Activated CD4-positive, alpha-beta T cell treated with anti-CD3 and anti-CD28 coated beads, Interleukin-2, amount 10 ng/mL, durations not matched to agents 24 days and 14 days (primary cell): ENCODE measurements around the gene FAM50B. TPM values are rescaled to one million over a fixed set of nuclear protein-coding genes. Genes with fewer than 3 reads are reported as not detected.

Experiments
- DNase-seq: peaks from one replicate; pipeline ENCODE4 v3.0.0; 2022
- H3K27ac Mint-ChIP-seq: one replicate; pipeline ENCODE4 v1.8.0; 2022; ENCODE audit warnings: mild to moderate bottlenecking, mixed read lengths
- H3K27me3 Mint-ChIP-seq: one replicate; pipeline ENCODE4 v1.8.0; 2022; ENCODE audit warnings: mixed read lengths
- H3K36me3 Mint-ChIP-seq: one replicate; pipeline ENCODE4 v1.8.0; 2022; ENCODE audit warnings: low read depth, mild to moderate bottlenecking, mixed read lengths
- H3K4me1 Mint-ChIP-seq: one replicate; pipeline ENCODE4 v1.8.0; 2021; ENCODE audit warnings: mixed read lengths
- H3K4me3 Mint-ChIP-seq: one replicate; pipeline ENCODE4 v1.8.0; 2022; ENCODE audit warnings: mild to moderate bottlenecking, moderate library complexity, mixed read lengths
- H3K9me3 Mint-ChIP-seq: one replicate; pipeline ENCODE4 v1.8.0; 2021; ENCODE audit warnings: mixed read lengths
- intact Hi-C: fragments of 100-400 bp; cut with micrococcal nuclease; formaldehyde crosslinking; loops from one replicate; pipeline ENCODE4 v1.15.1; 2023
- total RNA-seq: library from RNA; stranded (reverse); gene quantifications from 2 replicates; pipeline ENCODE4 v1.2.3, GENCODE V29; 2022

FAM50B gene
- total RNA-seq, 1 donor from 2014 or later: 9.8 TPM

DNA sequence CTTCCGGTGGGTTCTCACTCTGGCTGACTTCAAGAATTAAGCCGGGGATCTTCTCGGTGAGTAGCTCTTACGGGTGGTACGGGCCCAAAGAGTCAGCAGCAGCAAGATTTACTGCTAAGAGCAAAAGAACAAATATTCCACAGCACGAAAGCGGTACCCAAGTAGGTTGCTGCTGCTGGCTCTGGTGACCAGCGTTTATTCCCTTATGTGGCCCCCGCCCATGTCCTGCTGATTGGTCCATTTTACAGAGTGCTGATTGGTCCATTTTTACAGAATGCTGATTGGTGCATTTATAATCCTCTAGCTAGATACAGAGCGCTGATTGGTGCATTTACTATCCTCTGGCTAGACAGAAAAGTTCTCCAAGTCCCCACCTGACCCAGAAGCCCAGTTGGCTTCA lies 44.3 kb downstream of the FAM50B start:
- H3K4me3 Mint-ChIP-seq: no peak overlapping the region
- intact Hi-C loops: no loop called here
- no peak overlapping the region for H3K27ac Mint-ChIP-seq
- no peaks in the 10 kb centered on the region for H3K9me3 Mint-ChIP-seq
- no peaks in the 10 kb centered on the region for H3K4me1 Mint-ChIP-seq
- DNase-seq: no peak
- peaks cover 15% of the 10 kb centered on the region for H3K27me3 Mint-ChIP-seq
- no peaks in the 10 kb centered on the region for H3K36me3 Mint-ChIP-seq

GRCh38 chr6:3893917-3894316 lies 44.7 kb downstream of the FAM50B start:
- Mint-ChIP-seq H3K27me3 (peaks cover 18% of the 10 kb centered on the region), H3K9me3 (no peaks in the 10 kb centered on the region)
- intact Hi-C loops: no loop called here

GRCh38 chr6:3894590-3895311 lies 45.6 kb downstream of the FAM50B start:
- H3K36me3 Mint-ChIP-seq: no peaks in the 10 kb centered on the region
- intact Hi-C loops: no loop called here
- no peak for DNase-seq
- no peak overlapping the region for H3K4me3 Mint-ChIP-seq
- H3K4me1 Mint-ChIP-seq: no peaks in the 10 kb centered on the region
- no peak overlapping the region for H3K27ac Mint-ChIP-seq
- H3K9me3 Mint-ChIP-seq: no peaks in the 10 kb centered on the region
- peaks cover 16% of the 10 kb centered on the region for H3K27me3 Mint-ChIP-seq

More at GRCh38 chr6:3893917-3894316, 44.7 kb downstream of the FAM50B start:
- Mint-ChIP-seq H3K4me1 (no peaks in the 10 kb centered on the region), H3K36me3 (no peaks in the 10 kb centered on the region), H3K27ac (no peak overlapping the region), H3K4me3 (no peak overlapping the region)
- DNase-seq: no peak

DNA sequence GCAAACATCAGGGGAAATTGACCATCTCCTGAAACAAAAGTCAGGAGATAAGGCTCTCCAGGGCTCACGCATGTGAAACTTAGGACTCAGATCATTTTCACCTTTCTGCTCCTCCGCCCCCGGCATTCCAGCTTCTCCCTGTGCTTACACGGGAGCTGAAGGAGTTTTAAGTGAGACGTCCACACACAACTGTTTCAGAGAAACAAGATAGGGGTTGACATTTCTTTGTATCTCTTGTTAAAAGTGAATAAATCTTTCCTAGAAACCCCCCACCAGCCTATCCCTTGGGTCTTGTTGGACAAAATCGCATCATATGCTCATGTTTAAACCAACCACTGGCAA lies 46.1 kb downstream of the FAM50B start:
- DNase-seq: no peak
- H3K36me3 Mint-ChIP-seq: no peaks in the 10 kb centered on the region
- H3K4me1 Mint-ChIP-seq: no peaks in the 10 kb centered on the region
- H3K4me3 Mint-ChIP-seq: no peak overlapping the region
- no peaks in the 10 kb centered on the region for H3K9me3 Mint-ChIP-seq
- intact Hi-C loops: no loop called here
- H3K27ac Mint-ChIP-seq: no peak overlapping the region
- H3K27me3 Mint-ChIP-seq: peaks cover 15% of the 10 kb centered on the region

DNA sequence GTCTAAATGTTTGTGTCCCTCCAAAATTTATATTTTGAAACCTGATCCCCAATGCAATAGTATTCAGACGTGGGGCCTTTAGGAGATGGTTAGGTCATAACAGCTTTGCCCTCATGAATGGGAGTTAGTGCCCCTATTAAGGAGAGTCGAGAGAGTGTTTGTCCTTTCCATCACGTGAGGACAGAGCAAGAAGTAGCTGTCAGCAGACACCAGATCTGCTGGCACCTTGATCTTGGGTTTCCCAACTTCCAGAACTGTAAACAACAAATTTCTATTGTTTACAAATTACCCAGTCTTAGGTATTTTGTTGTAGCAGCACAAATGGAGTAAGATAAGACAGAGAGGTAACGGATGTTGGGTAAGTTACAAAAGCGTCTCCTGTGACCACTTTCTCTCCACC lies 46.6 kb downstream of the FAM50B start:
- no peaks in the 10 kb centered on the region for H3K4me1 Mint-ChIP-seq
- no peaks in the 10 kb centered on the region for H3K9me3 Mint-ChIP-seq
- no peak for DNase-seq
- H3K36me3 Mint-ChIP-seq: no peaks in the 10 kb centered on the region
- no peak overlapping the region for H3K27ac Mint-ChIP-seq
- H3K27me3 Mint-ChIP-seq: peaks cover 15% of the 10 kb centered on the region
- no peak overlapping the region for H3K4me3 Mint-ChIP-seq
- intact Hi-C loops: no loop called here

- no peaks in the 10 kb centered on the region for H3K4me1 Mint-ChIP-seq
- no peaks in the 10 kb centered on the region for H3K9me3 Mint-ChIP-seq
- H3K27ac Mint-ChIP-seq: no peak overlapping the region
- no peaks in the 10 kb centered on the region for H3K36me3 Mint-ChIP-seq
- H3K4me3 Mint-ChIP-seq: no peak overlapping the region
- DNase-seq: no peak
- H3K27me3 Mint-ChIP-seq: peaks cover 19% of the 10 kb centered on the region
- intact Hi-C loops: no loop called here
Observed at GRCh38 chr6:3898265-3898994, 49.3 kb downstream of the FAM50B start.

DNA sequence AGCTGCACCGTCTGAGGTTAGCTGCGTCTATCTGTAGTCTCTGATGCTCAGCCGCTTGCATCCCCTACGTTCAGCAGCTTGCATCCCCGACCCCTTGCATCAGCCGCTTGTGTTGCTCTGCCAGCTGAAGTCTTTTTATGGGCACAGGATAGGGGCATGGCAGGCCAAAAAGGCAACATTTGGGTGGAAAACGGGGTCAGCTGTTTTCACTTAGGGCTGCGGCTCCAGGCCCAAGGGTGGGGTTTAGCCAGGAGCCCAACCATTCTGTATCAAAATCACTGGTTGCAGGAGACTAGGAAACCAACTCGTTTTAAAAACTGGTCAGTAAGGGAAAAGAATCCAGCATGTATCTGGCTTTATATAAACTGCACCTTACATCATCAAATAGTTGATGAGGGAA lies 49.9 kb downstream of the FAM50B start:
- H3K27ac Mint-ChIP-seq: no peak overlapping the region
- no peak overlapping the region for H3K4me3 Mint-ChIP-seq
- H3K9me3 Mint-ChIP-seq: no peaks in the 10 kb centered on the region
- H3K4me1 Mint-ChIP-seq: no peaks in the 10 kb centered on the region
- no peaks in the 10 kb centered on the region for H3K36me3 Mint-ChIP-seq
- no peak for DNase-seq
- H3K27me3 Mint-ChIP-seq: peaks cover 22% of the 10 kb centered on the region
- intact Hi-C loops: no loop called here

DNA sequence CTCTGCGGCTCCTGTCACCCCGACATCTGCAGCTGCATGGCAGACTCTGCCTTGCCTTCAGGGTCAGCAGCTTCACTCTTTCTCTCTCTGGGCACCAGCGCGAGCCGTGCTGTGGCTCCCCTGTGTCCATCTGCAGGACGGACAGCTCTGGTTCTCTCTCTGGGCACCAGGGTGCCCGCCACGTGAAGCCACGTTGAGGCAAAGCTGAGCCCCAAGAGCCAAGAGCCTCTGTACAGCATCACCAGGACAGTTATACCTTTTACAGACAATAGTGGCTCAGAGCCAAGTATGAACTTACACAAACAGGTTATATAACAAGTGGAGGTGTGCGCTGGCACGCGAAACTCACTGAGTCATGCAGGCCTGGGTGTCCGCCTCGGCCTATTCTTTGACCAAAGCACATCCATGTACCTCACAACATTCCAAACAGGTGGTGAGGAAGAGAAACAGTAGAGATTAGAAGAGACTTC lies 50.8 kb downstream of the FAM50B start:
- Mint-ChIP-seq H3K27me3 (peaks cover 25% of the 10 kb centered on the region), H3K27ac (no peak overlapping the region)

More for the DNA sequence above, 50.8 kb downstream of the FAM50B start:
- DNase-seq: no peak
- H3K4me1 Mint-ChIP-seq: no peaks in the 10 kb centered on the region
- no peaks in the 10 kb centered on the region for H3K36me3 Mint-ChIP-seq
- intact Hi-C loops: no loop called here
- no peaks in the 10 kb centered on the region for H3K9me3 Mint-ChIP-seq
- H3K4me3 Mint-ChIP-seq: no peak overlapping the region

Other genes starting within 250 kb of the FAM50B start
- gene PXDC1, start 97.7 kb upstream of the FAM50B start, total RNA-seq: 0.12 and 0.30 TPM in 2 replicates
- not detected in 2 replicates for gene FAM217A, start 229.8 kb downstream of the FAM50B start, total RNA-seq